ENCODE results near the gene RAP1GAP. TPM values are rescaled to one million over a fixed set of nuclear protein-coding genes. Genes with fewer than 3 reads are reported as not detected.

RAP1GAP gene
- polyA plus RNA-seq, 3 donors, result 0.04 TPM; not detected in 2

DNA sequence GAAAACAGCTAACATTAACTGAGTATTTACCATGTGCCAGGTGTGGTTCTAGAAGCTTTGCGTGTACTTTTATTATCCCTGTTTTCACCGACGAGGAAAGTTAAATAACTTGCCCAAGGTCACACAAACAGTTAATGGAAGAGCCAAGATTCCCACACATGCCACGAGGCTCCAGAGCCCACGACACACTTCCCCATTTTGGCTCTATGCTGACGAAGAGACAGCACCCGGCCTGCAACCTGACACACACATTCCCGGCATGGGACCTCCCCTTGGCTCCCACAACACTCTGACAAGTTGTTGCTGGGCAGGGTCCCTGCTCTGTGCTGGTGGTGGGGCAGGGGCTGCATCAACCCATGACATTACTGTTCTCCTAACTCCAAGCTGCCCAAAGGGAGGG, 52.8 kb downstream of the RAP1GAP start:
- DNase-seq, result no peak
- Histone ChIP-seq H3K4me2 (replicated peaks; ENCODE audit: extremely low read depth, low read length, poor library complexity, severe bottlenecking) (no peak overlapping the region), H4K20me1 (ENCODE audit: insufficient read depth, low read length) (no peaks in the 10 kb centered on the region), H3K27me3 (ENCODE audit: control insufficient read depth in 2 of 2, insufficient read depth in 2 of 2, low read length in 2 of 2) (peaks cover under 1 to 15% of the 10 kb centered on the region in 2 donors), H3K4me1 (ENCODE audit: control insufficient read depth in 1 of 2, insufficient read depth in 2 of 2, low read length in 2 of 2) (no peaks in the 10 kb centered on the region), H2AFZ (ENCODE audit: insufficient read depth, low read depth, low read length, poor library complexity, severe bottlenecking) (no peak overlapping the region), H3K9me3 (replicated peaks in 1 of 2; ENCODE audit: control insufficient read depth in 1 of 2, insufficient read depth in 1 of 2, low read length in 2 of 2) (no peaks in the 10 kb centered on the region), H3K4me3 (replicated peaks in 1 of 3; ENCODE audit: low read depth in 2 of 3, low read length in 3 of 3) (no peak overlapping the region), H3K36me3 (replicated peaks in 1 of 2; ENCODE audit: control insufficient read depth in 1 of 2, insufficient read depth in 2 of 2, low read length in 2 of 2) (no peaks in the 10 kb centered on the region), H3K27ac (ENCODE audit: low read depth in 1 of 2, low read length in 2 of 2) (no peak overlapping the region), H3K9ac (ENCODE audit: insufficient read depth, low read length, poor library complexity, severe bottlenecking) (no peak overlapping the region), H3K79me2 (ENCODE audit: insufficient read depth, low read length) (no peaks in the 10 kb centered on the region)
- Mint-ChIP-seq H3K36me3 (no peaks in the 10 kb centered on the region), H3K27ac (peak overlapping the region in 1 of 7 donors; percentile 59), H3K27me3 (ENCODE audit: low read depth in 3 of 3) (peaks cover 14 to 43% (median 18%) of the 10 kb centered on the region in 3 donors), H3K9me3 (no peaks in the 10 kb centered on the region), H3K4me1 (no peaks in the 10 kb centered on the region), H3K4me3 (no peak overlapping the region)
- TF ChIP-seq, protein P1, sequence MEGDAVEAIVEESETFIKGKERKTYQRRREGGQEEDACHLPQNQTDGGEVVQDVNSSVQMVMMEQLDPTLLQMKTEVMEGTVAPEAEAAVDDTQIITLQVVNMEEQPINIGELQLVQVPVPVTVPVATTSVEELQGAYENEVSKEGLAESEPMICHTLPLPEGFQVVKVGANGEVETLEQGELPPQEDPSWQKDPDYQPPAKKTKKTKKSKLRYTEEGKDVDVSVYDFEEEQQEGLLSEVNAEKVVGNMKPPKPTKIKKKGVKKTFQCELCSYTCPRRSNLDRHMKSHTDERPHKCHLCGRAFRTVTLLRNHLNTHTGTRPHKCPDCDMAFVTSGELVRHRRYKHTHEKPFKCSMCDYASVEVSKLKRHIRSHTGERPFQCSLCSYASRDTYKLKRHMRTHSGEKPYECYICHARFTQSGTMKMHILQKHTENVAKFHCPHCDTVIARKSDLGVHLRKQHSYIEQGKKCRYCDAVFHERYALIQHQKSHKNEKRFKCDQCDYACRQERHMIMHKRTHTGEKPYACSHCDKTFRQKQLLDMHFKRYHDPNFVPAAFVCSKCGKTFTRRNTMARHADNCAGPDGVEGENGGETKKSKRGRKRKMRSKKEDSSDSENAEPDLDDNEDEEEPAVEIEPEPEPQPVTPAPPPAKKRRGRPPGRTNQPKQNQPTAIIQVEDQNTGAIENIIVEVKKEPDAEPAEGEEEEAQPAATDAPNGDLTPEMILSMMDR (IDR thresholded peaks at IDR 0.05), result no peak
- WGBS (ENCODE audit: insufficient coverage), result 46% methylated on average over 7 of the region's 8 CpGs
- intact Hi-C loops (cut with micrococcal nuclease), result no loop called here

DNA sequence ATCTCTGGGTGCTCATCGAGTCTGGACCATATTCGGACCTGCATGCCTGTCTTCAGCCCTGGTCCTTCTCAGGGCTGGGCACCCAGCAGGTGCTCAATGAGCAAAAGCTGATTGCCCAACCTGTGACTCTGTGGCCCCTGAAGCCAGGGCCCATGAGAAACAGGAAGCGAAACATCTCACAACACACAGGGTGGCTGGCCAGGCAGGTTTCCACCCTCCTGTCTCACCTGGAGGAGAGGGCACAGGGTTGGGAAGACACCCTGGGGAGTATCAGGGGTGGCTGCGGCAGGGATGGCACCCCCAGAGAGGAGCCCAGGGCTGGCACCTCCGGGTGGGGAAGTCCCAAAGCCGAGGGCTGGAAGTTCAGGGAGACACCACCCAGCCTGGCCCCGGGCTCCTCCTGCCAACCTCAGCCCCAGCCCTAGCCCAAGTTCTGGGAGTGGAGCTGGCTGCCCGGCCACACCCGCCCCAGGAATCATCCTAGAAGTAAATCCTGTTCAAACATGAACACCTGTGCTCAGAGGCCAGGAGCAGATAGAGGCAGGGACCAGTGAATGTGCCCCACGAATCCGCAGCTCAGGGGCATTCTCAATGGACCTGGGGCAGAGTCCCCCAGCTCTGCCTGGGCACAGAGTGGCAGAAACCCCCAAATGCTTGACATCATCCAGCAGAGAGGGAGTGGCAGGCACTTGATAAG, 54.6 kb downstream of the RAP1GAP start:
- H3K27ac ChIP-seq (ENCODE audit: low read depth in 1 of 2, low read length in 2 of 2), result no peak overlapping the region

More for the DNA sequence above, 54.6 kb downstream of the RAP1GAP start:
- TF ChIP-seq, protein P1 (IDR thresholded peaks at IDR 0.05), result no peak
- WGBS (ENCODE audit: insufficient coverage), result 89% methylated on average over 9 of the region's 11 CpGs
- peaks cover 5 to 38% (median 11%) of the 10 kb centered on the region in 3 donors for H3K27me3 Mint-ChIP-seq (ENCODE audit: low read depth in 3 of 3)
- no peak overlapping the region for H3K4me3 ChIP-seq (replicated peaks in 1 of 3; ENCODE audit: low read depth in 2 of 3, low read length in 3 of 3)
- no peaks in the 10 kb centered on the region for H3K9me3 ChIP-seq (replicated peaks in 1 of 2; ENCODE audit: control insufficient read depth in 1 of 2, insufficient read depth in 1 of 2, low read length in 2 of 2)
- H3K36me3 Mint-ChIP-seq, result no peaks in the 10 kb centered on the region
- H3K27me3 ChIP-seq (ENCODE audit: control insufficient read depth in 2 of 2, insufficient read depth in 2 of 2, low read length in 2 of 2), result peaks cover 0 to 2% of the 10 kb centered on the region in 2 donors
- no peak overlapping the region for H3K9ac ChIP-seq (ENCODE audit: insufficient read depth, low read length, poor library complexity, severe bottlenecking)
- no peak overlapping the region for H3K27ac Mint-ChIP-seq
- no peaks in the 10 kb centered on the region for H3K4me1 ChIP-seq (ENCODE audit: control insufficient read depth in 1 of 2, insufficient read depth in 2 of 2, low read length in 2 of 2)
- H3K4me3 Mint-ChIP-seq, result no peak overlapping the region
- H2AFZ ChIP-seq (ENCODE audit: insufficient read depth, low read depth, low read length, poor library complexity, severe bottlenecking), result no peak overlapping the region
- H3K36me3 ChIP-seq (replicated peaks in 1 of 2; ENCODE audit: control insufficient read depth in 1 of 2, insufficient read depth in 2 of 2, low read length in 2 of 2), result no peaks in the 10 kb centered on the region
- DNase-seq, result no peak
- no peaks in the 10 kb centered on the region for H3K9me3 Mint-ChIP-seq
- no peaks in the 10 kb centered on the region for H4K20me1 ChIP-seq (ENCODE audit: insufficient read depth, low read length)
- H3K4me1 Mint-ChIP-seq, result no peaks in the 10 kb centered on the region
- intact Hi-C loops (cut with micrococcal nuclease), result no loop called here
- H3K4me2 ChIP-seq (replicated peaks; ENCODE audit: extremely low read depth, low read length, poor library complexity, severe bottlenecking), result no peak overlapping the region
- no peaks in the 10 kb centered on the region for H3K79me2 ChIP-seq (ENCODE audit: insufficient read depth, low read length)
